IMR-90 (cell line): ENCODE results near the gene VRK2.

ENCODE experiments used
- CEBPB ChIP-seq: IDR thresholded peaks from 2 replicates; pipeline ENCODE4 v1.6.1; 2012; ENCODE audit warnings: low read depth, low read length, improper control_type of control experiment
- MAFK ChIP-seq: IDR thresholded peaks from 2 replicates; pipeline ENCODE4 v1.6.1; 2012; ENCODE audit warnings: low read depth, low read length, improper control_type of control experiment
- MXI1 ChIP-seq: IDR thresholded peaks from 2 replicates; pipeline ENCODE4 v1.6.1; 2012; ENCODE audit warnings: low read depth, mild to moderate bottlenecking, low read length, moderate library complexity, borderline replicate concordance
- POLR2A ChIP-seq: IDR thresholded peaks from 2 replicates; pipeline ENCODE4 v1.6.1; 2012; ENCODE audit warnings: mild to moderate bottlenecking, low read depth, low read length
- RAD21 ChIP-seq: IDR thresholded peaks from 2 replicates; pipeline ENCODE4 v1.6.1; 2012; ENCODE audit warnings: low read length, improper control_type of control experiment
- RCOR1 ChIP-seq: IDR thresholded peaks from 2 replicates; pipeline ENCODE4 v1.6.1; 2012; ENCODE audit warnings: mild to moderate bottlenecking, low read length, improper control_type of control experiment; ENCODE audit not compliant: insufficient replicate concordance
- SMC3 ChIP-seq: fragments of 150-350 bp; IDR thresholded peaks from 2 replicates; pipeline ENCODE4 v1.6.1; 2016; ENCODE audit warnings: low read depth, mild to moderate bottlenecking, antibody characterized with exemption, low read length, moderate library complexity
- TF ChIP-seq, protein P1 (sequence below): conservative IDR thresholded peaks from 2 replicates; pipeline ENCODE4 v1.5.1; 2012; ENCODE audit warnings: mild to moderate bottlenecking, low read depth, low read length, improper control_type of control experiment

DNA sequence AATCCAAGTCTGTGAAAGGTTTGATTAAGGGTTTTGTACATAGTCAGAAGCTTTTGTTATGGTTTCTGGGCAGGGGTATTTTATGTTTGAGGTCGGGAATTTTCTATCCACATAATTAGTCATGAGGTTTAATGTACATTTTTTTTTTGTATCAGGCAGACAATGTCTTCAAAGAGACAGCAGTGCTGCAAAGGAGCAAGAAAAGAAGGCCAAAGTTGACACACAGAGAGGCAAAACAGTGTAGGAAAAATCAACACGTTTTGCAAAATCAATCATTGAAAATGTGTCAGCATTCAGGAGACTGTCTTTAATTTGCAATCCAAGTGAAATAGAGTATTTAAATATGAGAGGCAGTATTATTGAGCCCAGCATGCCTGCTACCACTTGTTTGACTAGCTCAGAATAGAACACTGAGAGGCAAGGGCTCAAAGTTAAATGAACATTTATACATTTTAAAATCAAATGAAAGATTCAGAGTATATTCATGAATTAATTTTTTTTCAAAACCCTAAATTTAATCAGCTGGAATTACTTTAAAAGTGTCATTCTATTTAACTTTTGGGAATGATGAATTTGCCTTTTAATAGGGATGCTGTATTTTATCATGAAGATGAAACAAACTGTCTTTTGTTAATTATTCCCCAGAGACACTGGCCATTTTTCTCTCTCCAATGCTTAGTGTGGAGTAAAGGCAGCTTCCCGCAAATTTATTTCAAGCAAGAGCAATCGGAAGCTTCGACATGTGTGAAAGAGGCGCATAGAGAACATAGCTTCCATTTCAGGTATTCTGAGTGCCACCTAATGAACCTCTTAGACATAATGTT lies 11.3 kb downstream of the VRK2 start:
- TF ChIP-seq, protein P1, sequence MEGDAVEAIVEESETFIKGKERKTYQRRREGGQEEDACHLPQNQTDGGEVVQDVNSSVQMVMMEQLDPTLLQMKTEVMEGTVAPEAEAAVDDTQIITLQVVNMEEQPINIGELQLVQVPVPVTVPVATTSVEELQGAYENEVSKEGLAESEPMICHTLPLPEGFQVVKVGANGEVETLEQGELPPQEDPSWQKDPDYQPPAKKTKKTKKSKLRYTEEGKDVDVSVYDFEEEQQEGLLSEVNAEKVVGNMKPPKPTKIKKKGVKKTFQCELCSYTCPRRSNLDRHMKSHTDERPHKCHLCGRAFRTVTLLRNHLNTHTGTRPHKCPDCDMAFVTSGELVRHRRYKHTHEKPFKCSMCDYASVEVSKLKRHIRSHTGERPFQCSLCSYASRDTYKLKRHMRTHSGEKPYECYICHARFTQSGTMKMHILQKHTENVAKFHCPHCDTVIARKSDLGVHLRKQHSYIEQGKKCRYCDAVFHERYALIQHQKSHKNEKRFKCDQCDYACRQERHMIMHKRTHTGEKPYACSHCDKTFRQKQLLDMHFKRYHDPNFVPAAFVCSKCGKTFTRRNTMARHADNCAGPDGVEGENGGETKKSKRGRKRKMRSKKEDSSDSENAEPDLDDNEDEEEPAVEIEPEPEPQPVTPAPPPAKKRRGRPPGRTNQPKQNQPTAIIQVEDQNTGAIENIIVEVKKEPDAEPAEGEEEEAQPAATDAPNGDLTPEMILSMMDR: no peak
- TF ChIP-seq MXI1 (no peak), POLR2A (no peak), RCOR1 (no peak), SMC3 (no peak), CEBPB (no peak), RAD21 (no peak), MAFK (no peak)
